HG02943 (cell line): ENCODE data around the gene MAX.
"Not testable (repeated sequence)": the region's sequence is repeated elsewhere in the genome, so short reads cannot be mapped to it uniquely, and the experiment has no call there.

ENCODE experiments used
- ATAC-seq: cut with Tn5 transposase; IDR thresholded peaks from one replicate; pipeline ENCODE4 v1.9.1; 2021; ENCODE audit warnings: mild to moderate bottlenecking, low read depth, moderate library complexity; ENCODE audit not compliant: unreplicated experiment

Gene MAX

GRCh38 chr14:65041434-65041915 is 60.8 kb downstream of the MAX start:
- ATAC-seq = no peak

- no peak for ATAC-seq
Measured at GRCh38 chr14:65040666-65041433, 61.5 kb downstream of the MAX start.

GRCh38 chr14:65038966-65039365 is 63.4 kb downstream of the MAX start:
- no peak for ATAC-seq

- no peak for ATAC-seq
Measured at GRCh38 chr14:65035049-65035448, 67.3 kb downstream of the MAX start.

- no peak for ATAC-seq
Measured at GRCh38 chr14:65034021-65034420, 68.3 kb downstream of the MAX start.

GRCh38 chr14:65033181-65033580 is 69.1 kb downstream of the MAX start:
- no peak for ATAC-seq

GRCh38 chr14:65032319-65032718 is 70.0 kb downstream of the MAX start:
- no peak for ATAC-seq

- ATAC-seq = not testable (repeated sequence)
Measured at GRCh38 chr14:65031321-65031720, 71.0 kb downstream of the MAX start.

- no peak for ATAC-seq
Measured at GRCh38 chr14:65028937-65029336, 73.4 kb downstream of the MAX start.

- no peak for ATAC-seq
Measured at GRCh38 chr14:65027127-65027799, 75.1 kb downstream of the MAX start.

- no peak for ATAC-seq
Measured at GRCh38 chr14:65026526-65026925, 75.8 kb downstream of the MAX start.

GRCh38 chr14:65025818-65026217 is 76.5 kb downstream of the MAX start:
- no peak for ATAC-seq
